GM12891 (cell line): ENCODE results near the gene IGF1R.

Experiments used
- POLR2A ChIP-seq: IDR thresholded peaks from 2 replicates; pipeline ENCODE4 v1.6.1; 2011; ENCODE audit warnings: low read depth, low read length, control low read depth
- POLR2AphosphoS5 ChIP-seq: IDR thresholded peaks from 2 replicates; pipeline ENCODE4 v1.6.1; 2011; ENCODE audit warnings: low read depth, low read length, control low read depth
- SPI1 ChIP-seq: IDR thresholded peaks from 2 replicates; pipeline ENCODE4 v1.6.1; 2011; ENCODE audit warnings: low read depth, low read length, control low read depth

- TF ChIP-seq POLR2A (no peak), SPI1 (no peak), POLR2AphosphoS5 (no peak)
Measured at GRCh38 chr15:98706986-98707385, 58.6 kb downstream of the IGF1R start.
